HG03103 (cell line): Measurements from ENCODE around the gene JUNB.
"Not testable (repeated sequence)": the region's sequence is repeated elsewhere in the genome, so short reads cannot be mapped to it uniquely, and the experiment has no call there.

Source experiments
- ATAC-seq: cut with Tn5 transposase; IDR thresholded peaks from one replicate; pipeline ENCODE4 v1.9.1; 2021; ENCODE audit warnings: low read depth; ENCODE audit not compliant: unreplicated experiment

Gene JUNB

DNA sequence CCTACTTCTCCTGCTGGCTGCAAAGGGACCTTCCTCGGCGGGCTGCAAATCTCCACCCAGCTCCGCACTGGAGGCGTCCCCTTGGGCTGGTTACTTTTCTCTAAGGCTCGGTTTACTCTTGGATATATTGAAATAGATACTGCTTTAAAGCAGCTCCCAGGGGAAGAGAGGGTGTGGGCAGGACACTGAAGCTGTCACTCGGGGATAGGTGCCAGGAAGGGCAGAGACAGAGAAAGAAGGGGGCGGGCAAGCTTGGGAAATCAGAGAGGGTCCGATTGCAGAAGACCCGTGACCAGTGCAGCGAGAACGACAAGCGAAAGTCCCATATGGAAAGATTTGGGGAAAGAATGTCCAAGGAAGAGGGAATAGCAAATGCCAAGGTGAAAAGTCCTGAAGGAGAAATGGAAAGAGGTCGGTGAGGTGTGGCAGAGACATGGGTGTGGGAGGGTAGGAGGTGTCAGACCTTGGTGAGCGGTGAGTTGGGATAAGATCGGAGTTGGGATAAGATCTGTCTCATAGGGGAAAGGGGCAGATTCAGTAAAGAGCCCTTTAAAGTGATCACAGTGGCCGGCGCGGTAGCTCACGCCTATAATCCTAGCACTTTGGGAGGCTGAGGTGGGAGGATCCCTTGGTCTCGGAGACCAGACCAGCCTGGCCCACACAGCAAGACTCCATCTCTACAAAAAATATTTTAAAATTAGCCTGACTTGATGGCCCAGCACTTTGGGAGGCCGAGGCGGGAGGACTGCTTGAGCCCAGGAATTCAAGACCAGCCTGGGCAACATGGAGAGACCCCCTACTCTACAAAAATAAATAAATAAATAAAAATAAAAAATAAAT, 11.2 kb downstream of the JUNB start:
- no peak for ATAC-seq

DNA sequence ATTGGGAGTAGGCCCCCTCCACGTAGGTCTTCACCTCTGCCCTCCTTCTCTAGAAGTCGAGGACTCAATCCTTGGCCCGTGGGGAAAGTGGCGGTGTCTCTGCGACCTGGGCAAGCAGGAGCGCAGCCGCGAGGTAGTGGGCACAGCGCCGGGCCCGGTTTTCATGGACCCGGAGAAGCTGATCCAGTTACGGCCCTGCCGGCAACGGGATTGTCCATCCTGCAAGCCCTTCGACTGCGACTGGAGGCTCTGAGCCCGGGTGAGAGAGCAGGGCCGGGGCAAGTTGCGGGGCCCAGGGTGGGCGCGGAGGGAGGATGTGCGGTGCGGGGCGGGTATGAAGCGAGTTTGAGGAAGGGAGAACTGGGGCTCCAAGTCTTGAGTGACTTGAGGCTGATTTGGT, 12.8 kb downstream of the JUNB start:
- no peak for ATAC-seq

DNA sequence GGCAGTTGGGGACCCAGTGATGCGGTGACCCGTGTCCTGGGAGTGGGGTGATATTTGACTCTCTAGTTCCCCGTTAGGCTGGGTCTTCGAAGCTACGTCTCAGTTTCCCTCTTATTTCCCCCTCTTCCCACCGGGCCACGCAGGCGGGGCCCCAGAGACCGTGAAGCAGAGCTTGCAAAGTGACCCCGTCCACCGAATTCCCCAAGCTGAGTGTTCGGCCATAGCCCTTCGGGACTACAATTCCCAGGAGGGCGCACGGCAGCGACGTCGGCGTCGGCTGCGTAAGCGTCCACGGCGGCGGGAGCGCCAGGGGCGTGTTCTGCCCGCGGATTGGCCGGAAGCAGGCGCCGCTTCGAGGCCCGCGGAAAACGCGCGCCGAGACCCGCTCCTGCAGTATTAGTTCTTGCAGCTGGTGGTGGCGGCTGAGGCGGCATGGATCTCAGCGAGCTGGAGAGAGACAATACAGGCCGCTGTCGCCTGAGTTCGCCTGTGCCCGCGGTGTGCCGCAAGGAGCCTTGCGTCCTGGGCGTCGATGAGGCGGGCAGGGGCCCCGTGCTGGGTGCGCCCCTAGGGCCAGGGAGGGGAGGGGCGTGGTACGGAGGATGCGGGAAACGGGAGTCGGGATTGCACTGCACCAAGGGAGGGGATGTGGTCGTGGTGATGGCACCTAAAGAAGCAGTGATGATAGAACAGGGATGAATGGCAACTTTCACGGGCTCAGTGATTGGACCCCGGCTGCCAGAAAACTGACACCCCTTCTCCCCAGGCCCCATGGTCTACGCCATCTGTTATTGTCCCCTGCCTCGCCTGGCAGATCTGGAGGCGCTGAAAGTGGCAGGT, 15.2 kb downstream of the JUNB start, which contains the start of gene RNASEH2A:
TSS of gene RNASEH2A (plus strand) at position 343 of the 840 bp plus-strand sequence. CDS start at position 433, 90 bp downstream.
- peak; percentile 66 for ATAC-seq

DNA sequence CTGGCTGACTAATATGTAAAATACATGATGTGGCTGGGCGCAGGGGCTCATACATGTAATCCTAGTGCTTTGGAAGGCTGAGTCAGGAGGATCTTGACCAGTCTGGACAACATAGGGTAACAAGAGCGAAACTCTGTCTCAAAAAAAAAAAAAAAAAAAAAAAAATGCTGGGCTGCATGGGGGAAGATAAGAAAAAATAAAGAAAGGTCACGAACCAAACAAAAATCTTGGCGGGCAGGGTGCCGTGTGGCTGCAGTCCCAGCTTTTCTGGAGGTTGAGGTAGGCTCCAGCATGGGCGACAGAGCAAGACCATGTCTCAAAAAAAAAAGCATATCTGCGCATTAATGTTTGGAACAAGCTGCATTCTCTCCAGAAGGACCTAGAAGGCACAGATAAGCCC, 23.8 kb downstream of the JUNB start:
- ATAC-seq = no peak

DNA sequence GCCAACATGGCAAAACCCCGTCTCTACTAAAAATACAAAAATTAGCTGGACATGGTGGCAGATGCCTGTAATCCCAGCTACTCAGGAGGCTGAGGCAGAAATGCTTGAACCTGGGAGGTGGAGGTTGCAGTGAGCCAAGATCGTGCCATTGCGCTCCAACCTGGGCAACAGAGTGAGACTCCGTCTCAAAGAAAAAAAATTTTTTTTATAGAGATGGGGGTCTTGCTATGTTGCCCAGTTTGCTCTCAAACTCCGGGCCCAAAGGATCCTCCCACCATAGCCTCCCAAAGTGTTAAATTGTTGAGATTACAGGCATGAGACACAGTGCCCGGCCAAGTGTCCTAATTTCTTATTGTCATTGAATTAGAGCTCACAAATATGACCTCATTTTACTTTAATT, 25.9 kb downstream of the JUNB start:
- ATAC-seq = not testable (repeated sequence)

DNA sequence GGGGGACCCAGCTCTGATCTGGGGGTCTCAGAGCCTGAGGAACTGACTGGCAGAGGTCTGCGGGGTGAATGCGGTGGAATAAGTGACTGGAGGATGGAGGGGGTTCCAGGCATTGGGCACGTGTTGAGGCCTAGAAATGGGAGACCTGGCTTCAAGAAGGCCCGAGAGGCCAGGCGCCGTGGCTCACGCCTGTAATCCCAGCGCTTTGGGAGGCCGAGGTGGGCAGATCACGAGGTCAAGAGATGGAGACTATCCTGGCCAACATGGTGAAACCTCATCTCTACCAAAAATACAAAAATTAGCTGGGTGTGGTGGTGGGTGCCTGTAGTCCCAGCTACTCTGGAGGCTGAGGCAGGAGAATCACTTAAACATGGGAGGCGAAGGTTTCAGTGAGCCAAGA, 26.5 kb downstream of the JUNB start:
- ATAC-seq = not testable (repeated sequence)

DNA sequence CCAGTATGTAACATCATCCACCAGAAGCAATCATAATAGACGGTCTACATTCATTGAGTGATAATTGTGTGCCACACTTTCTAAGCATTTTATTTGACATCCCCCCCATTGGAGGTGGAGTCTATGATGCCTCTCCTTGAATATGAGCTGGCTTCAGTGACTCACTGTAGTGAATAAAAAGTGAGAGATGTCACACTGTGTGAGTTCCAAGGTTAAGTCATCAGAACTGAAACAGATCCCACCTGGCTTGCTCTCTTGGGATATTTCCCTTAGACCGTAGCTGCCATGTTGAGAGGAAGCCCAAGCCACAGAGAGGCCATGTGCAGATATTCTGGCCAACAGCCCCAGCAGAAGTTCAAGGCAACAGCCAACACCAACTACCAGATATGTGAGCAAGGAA, 30.5 kb downstream of the JUNB start:
- no peak for ATAC-seq

DNA sequence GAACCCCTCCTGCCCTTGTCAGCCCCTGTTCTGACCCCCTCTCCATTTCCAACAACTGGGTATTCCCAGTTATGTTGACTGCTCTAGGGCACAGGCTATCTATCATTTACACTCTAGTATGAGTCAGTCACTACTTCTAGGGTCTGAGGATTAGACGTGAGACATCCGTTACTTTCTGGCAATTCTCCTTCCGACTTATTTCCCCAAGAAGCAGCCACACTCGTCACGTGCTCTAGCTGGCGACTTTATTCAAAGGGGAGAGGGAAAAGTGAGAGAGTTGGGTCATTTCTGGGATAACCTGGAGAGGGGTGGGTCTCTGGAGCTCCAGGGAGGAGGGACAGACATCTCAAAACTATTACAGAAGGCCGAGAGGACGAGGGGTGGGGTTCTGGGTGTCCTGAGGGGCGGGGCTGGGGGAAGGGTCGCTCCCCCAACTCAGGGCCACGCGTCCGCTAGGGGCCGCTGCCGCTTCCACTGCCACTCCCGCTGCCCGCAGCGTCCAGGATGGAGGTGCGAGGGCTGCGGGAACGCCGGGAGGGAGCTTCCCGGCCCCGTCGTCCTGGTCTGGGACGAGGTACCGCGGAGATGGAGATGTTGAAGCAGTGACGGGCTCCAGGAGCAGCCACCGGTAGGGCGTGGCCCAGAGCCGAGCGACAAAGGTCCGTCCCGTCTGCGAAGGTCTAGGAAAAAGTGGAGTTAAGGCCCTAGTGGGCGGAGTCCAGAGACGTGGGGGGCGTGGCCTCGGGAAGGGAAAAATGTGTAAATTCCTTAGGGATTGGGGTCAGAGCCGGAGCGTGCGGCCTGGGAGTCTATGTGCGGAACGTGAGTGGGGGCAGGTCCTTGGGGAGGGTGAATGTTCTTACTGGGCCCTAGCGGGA, 34.2 kb downstream of the JUNB start:
- no peak for ATAC-seq

DNA sequence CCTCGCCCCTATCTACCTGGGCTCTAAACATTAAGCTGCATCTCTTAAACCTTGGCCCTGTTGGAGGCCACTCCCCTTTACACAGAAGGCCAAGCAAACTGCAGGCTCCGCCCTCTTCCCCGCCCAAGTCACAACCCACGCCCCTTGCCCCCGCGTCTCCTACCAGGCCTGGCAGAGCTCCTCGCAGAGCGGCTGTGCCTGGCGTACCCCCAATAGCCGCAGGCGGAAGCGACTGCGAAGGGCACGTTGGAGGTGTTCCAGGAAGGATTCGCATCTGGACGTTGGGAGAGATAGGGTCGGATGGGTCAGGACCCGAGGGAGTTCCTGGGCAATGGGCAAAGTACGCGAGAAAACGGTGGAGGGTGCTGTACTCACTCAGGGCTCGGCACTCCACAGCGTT, 37.2 kb downstream of the JUNB start:
- no peak for ATAC-seq

DNA sequence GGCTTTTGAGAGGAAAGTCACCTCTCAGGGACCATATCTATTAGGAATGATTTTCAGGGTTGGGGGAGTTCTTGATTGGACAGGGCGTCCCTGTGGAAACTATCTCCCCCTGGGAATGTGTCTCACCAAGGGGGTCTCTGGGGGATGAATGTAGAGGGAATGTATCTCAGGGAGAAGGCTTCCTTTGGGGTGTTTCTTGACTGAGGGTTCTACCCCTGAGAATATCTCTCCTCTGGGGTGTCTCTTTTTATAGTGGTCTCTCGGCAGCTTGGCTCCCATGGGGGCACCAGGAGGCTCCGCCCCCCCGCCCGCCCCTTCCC, 42.1 kb downstream of the JUNB start:
- ATAC-seq = no peak

DNA sequence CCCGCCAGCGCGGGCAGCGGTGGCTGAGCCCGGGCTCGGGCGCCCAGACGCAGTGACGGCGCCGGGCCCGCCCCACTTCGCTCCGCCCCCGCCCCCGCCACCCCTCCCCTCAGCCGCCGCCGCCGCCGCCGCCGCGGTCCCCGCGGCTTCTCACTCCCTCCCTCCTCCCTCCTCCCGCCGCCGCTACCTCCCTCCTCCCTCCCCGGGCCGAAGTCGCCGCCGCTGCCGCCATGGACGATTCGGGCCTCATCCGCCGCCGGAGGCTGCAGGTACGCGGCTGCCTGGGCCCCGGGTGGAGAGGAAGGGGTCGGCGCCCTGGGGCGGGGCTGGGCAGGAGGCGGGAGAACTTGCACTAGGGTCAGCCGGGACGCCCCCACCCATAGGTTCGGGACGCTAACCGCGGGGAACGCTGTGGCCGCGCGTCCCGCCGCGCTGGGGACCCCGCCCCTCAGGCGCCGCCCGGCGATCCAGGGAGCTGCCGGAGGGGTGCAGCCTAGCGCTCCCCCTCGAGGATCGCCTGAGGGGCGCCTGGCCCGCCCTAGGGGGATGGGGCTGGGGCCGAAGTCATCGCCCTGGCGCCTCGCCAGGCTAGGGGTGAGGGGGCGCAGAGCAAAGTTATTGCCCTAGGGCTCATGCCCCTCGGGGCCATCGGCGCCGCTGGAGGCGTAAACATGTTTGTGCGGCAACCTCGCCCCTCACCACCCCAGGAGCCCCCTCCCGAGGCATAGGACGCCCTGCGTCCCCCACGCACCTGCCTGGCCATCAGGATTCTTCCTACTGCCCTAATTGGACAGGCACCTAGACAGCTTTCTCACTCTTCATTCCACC, 42.7 kb downstream of the JUNB start:
- no peak for ATAC-seq

DNA sequence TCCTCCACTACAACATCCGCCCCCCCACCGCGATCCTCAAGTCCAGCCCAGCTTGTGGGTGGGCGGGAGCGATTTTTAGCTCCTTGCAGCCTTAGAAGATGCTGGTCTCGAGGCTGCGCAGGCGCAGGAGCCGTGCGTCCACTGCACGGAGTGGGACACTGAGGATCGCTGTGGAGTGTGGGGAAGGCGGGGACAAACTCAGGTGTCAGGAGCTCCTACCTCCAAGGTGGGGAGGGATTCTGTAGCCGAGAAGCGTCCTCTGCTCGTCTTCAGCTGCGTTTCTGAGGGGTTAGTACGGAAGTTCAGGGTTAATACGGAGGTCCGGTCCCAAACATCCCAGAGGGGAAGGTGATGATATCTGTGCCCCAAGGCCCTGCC, 43.3 kb downstream of the JUNB start, which contains the start of gene RTBDN:
TSS of gene RTBDN (minus strand) at position 14 of the 378 bp plus-strand sequence. CDS start 4,600 bp downstream, outside the sequence.
- ATAC-seq = no peak

DNA sequence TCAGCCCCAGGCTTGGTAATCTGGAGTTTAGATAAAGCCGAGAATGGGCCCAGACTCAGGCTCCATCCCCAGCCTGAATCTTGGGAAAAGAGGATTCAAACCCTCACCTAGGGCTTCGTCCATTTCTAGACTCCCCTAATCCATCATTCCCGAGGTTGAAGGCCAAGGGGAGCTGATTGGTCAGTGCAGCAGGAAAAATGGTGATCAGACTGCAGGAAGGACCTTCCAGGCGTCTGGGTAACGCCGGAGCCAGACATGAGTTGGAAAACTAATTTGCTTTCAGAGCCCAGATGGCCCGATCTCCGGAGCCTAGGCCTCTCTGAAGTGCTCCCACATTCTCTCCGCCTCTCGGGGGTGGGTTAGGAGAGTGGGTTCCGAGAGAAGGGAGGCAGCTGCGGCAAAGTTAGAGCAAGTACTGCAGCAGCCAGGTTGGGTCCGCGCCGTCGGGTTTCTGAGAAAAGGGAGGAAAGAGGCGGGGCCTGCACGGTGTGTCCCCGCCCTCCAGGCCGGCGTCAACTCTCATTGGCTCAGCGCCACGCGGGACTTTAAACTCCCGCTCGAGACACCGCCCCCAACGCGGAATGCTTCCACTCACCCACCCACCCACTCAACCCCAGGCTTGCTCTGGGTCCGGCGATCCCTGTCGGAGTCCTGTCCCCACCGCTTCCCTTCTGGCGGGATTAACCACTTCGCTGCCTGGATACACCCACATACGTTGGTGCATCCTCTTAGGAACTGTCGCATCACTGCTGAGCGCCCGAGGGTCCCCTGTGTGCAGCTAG, 43.9 kb downstream of the JUNB start:
- no peak for ATAC-seq

DNA sequence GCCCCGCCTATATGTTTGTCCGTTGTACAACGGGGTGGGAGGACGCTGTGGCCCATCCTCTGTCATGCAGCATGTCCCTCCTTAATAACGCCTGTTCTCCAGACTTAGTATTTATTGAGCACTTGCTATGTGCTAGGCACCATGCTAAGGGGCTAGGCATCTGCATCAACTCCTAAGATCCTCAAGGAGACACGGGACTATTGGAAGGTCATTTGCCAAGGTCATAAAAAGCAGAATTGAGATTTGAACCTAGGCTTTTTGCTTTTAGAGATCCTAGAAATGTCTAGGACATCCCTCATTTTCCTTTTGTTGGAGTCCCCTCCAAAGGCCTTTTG, 45.2 kb downstream of the JUNB start:
- no peak for ATAC-seq

DNA sequence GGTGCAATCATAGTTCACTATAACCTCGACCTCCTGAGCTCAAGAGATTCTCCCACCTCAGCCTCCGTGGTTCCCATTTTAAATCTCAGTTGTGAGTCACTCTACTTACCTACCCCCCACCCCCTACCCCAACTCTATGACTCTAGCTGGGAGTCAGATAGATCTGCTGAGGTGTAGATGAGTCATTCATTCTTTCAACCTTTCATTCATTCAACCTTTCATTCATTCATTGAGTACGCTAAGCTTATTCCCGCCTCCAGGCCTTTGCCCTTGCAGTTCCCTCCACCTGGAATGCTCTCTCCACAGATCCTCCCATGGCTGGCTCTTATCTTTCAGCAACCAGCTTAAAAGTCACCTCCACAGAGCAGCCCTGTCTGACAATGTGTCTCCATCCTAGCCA, 45.9 kb downstream of the JUNB start:
- ATAC-seq = no peak

DNA sequence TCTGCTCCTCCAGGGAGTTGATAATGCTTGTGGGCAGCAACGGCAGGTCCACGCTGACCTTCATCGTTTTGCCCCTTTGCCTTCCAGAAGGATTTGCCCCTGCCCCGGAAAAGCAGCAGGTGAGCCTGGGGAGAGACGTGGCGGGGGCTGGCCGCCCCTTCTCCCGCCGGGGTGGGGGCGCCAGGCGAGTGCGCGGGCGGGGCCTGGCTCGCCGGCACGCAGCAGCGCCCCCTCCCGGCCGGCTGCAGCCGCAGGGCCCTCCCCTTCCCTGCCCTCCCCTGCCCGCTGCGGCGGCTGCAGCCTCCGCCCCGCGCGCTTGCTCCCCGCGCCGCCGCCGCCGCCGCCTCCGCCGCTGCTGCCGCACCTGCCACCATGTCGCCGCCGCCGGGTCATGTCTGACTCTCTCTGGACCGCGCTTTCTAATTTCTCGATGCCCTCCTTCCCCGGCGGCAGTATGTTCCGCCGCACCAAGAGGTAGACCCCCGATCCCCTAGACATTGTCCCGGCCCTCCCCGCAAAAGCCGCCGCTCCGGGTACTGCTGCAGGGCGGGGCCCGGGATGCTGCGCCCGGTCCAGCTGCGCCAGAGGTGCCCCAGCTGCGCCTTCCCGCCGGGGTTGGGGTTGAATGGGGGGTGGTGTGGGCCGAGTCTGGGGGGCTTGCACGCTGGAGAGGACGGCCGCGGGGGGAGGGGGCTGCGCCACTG, 47.0 kb downstream of the JUNB start, which contains the start of gene MAST1:
TSS of gene MAST1 (plus strand) at position 334 of the 704 bp plus-strand sequence. CDS start at position 392, 58 bp downstream.
- no peak for ATAC-seq

DNA sequence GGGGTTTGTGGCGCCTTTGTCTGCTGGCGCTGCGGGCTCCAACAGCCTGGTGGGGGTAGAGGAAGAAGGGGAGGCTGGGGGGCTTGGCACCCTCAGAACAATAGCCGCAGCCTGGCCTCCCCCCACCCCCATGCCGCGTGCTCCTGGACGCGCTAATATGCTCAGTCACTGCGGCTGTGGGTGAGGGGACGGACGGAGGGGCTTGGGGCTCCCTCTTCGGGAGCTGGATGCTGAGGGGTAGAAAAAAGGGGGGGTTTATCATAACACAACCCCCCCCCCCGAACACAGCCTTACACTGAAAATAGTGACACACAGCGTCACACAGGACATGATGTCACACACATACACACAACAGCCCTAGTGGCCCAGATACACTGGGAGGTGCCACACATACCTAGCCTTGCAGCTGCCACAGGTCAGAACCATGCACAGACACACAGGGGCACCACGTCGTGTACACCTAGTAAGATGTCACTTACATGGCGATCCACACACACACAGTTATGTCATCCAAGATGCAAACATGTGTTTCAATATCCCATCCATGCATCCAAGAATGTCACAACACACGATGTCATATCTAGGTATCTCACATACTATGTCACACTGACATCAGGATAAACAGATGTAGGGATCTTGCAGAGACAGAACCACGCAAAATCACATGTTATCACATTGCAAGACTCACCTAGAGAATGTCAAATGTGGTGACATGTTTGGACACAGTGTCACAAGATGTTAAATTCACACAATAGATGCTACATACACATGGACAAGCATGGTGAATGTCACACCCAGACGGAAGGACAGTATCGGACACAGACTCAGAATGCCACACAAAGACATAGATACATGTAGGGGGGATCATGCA, 47.8 kb downstream of the JUNB start:
- ATAC-seq = no peak
